CD4-positive, alpha-beta T cell treated with Interleukin-2 at 100 ng/mL for 4 hours (primary cell): ENCODE measurements around the gene MAGI1.
"Not testable (repeated sequence)": the region's sequence is repeated elsewhere in the genome, so short reads cannot be mapped to it uniquely, and the experiment has no call there.

Source experiments
- DNase-seq: peaks from one replicate; pipeline ENCODE4 v3.0.0-alpha.2; 2020; ENCODE audit warnings: low spot score

MAGI1 gene

GRCh38 chr3:66038726-66039589 is at the start of gene MAGI1:
Gene MAGI1, minus strand, starts transcription at chr3:66038918. Its CDS starts 610 bp downstream, at chr3:66038308.
- DNase-seq = no peak

GRCh38 chr3:66083784-66084213 is 45.1 kb upstream of the MAGI1 start:
- no peak for DNase-seq

GRCh38 chr3:66083096-66083678 is 44.5 kb upstream of the MAGI1 start:
- no peak for DNase-seq

- no peak for DNase-seq
These were observed 44.0 kb upstream of the MAGI1 start for GRCh38 chr3:66082679-66083078.

- DNase-seq = no peak
These were observed 41.4 kb upstream of the MAGI1 start for GRCh38 chr3:66080167-66080566.

GRCh38 chr3:66077973-66078372 is 39.3 kb upstream of the MAGI1 start:
- DNase-seq = no peak

GRCh38 chr3:66076861-66077470 is 38.2 kb upstream of the MAGI1 start:
- no peak for DNase-seq

- no peak for DNase-seq
These were observed 36.6 kb upstream of the MAGI1 start for GRCh38 chr3:66075281-66075680.

- DNase-seq = no peak
These were observed 34.9 kb upstream of the MAGI1 start for GRCh38 chr3:66073464-66074141.

- no peak for DNase-seq
These were observed 29.5 kb upstream of the MAGI1 start for GRCh38 chr3:66068255-66068654.

- DNase-seq = no peak
These were observed 28.4 kb upstream of the MAGI1 start for GRCh38 chr3:66066963-66067617.

- DNase-seq = no peak
These were observed 16.6 kb upstream of the MAGI1 start for GRCh38 chr3:66055289-66055688.

- no peak for DNase-seq
These were observed 14.9 kb upstream of the MAGI1 start for GRCh38 chr3:66053550-66054094.

GRCh38 chr3:66052721-66053549 is 14.2 kb upstream of the MAGI1 start:
- DNase-seq = no peak

GRCh38 chr3:66050821-66051220 is 12.1 kb upstream of the MAGI1 start:
- no peak for DNase-seq

- no peak for DNase-seq
These were observed 9.3 kb upstream of the MAGI1 start for GRCh38 chr3:66048051-66048395.

GRCh38 chr3:66047311-66048050 is 8.8 kb upstream of the MAGI1 start:
- no peak for DNase-seq

GRCh38 chr3:66046321-66046720 is 7.6 kb upstream of the MAGI1 start:
- not testable (repeated sequence) for DNase-seq

- no peak for DNase-seq
These were observed 3.1 kb upstream of the MAGI1 start for GRCh38 chr3:66041828-66042227.

GRCh38 chr3:66041116-66041515 is 2.4 kb upstream of the MAGI1 start:
- no peak for DNase-seq
